Measurements from ENCODE around the gene BCL2. TPM values are rescaled to one million over a fixed set of nuclear protein-coding genes. Genes with fewer than 3 reads are reported as not detected.

BCL2 gene
- total RNA-seq, 1 donor from 2014 or later: 14.1 TPM

DNA sequence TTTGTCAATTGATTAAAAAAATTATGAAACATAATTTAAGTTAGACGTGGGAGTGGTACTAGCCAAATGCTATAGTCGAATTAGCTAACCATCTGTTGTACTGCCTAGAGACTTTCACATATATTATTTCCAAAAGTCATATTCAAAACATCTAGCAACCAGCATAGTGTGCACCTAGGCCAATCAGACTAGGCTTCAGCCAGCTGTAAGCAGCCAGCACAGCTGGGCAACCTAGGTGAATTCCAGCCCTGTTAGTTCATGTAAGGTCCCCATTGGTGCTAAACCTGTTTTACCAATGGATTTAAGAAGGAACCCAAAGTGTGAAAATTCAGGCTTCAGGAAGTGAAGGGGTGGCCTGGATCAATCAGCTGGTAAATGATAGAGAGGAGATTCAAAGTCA is 144.3 kb downstream of the BCL2 start:
- no peaks in the 10 kb centered on the region for H3K36me3 Mint-ChIP-seq (ENCODE audit: low read depth)
- no peak overlapping the region for H3K4me3 Mint-ChIP-seq
- no peak for DNase-seq (ENCODE audit: low read depth, low spot score)
- no peaks in the 10 kb centered on the region for H3K27me3 Mint-ChIP-seq (ENCODE audit: low read depth)
- H3K9me3 Mint-ChIP-seq: no peaks in the 10 kb centered on the region
- H3K4me1 Mint-ChIP-seq: peaks cover 24% of the 10 kb centered on the region
- TF ChIP-seq, protein P1, sequence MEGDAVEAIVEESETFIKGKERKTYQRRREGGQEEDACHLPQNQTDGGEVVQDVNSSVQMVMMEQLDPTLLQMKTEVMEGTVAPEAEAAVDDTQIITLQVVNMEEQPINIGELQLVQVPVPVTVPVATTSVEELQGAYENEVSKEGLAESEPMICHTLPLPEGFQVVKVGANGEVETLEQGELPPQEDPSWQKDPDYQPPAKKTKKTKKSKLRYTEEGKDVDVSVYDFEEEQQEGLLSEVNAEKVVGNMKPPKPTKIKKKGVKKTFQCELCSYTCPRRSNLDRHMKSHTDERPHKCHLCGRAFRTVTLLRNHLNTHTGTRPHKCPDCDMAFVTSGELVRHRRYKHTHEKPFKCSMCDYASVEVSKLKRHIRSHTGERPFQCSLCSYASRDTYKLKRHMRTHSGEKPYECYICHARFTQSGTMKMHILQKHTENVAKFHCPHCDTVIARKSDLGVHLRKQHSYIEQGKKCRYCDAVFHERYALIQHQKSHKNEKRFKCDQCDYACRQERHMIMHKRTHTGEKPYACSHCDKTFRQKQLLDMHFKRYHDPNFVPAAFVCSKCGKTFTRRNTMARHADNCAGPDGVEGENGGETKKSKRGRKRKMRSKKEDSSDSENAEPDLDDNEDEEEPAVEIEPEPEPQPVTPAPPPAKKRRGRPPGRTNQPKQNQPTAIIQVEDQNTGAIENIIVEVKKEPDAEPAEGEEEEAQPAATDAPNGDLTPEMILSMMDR (conservative IDR thresholded peaks at IDR 0.05): no peak
- H3K27ac Mint-ChIP-seq (ENCODE audit: unreplicated experiment): no peak overlapping the region

DNA sequence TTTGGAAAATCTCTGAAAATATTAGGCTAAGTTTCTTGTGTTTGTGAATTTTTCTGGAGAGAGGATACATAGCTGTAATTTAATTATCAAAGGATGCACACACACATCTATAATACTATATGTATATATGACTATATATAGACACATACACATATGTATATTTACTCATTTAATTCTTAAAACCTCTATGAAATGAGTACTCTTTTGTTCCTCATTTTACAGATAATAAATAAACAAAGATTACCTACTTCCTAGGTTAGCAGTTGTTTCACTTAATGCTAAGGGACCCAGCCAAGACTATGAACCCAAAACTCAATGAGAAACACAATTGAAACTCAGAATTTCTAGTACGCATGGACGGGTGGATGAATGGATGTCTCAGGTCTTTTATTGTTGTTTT is 145.6 kb downstream of the BCL2 start:
- Mint-ChIP-seq H3K27ac (ENCODE audit: unreplicated experiment) (no peak overlapping the region), H3K4me3 (no peak overlapping the region), H3K36me3 (ENCODE audit: low read depth) (no peaks in the 10 kb centered on the region), H3K9me3 (no peaks in the 10 kb centered on the region), H3K27me3 (ENCODE audit: low read depth) (no peaks in the 10 kb centered on the region), H3K4me1 (peaks cover 12% of the 10 kb centered on the region)
- TF ChIP-seq, protein P1 (conservative IDR thresholded peaks at IDR 0.05): no peak
- DNase-seq (ENCODE audit: low read depth, low spot score): no peak

DNA sequence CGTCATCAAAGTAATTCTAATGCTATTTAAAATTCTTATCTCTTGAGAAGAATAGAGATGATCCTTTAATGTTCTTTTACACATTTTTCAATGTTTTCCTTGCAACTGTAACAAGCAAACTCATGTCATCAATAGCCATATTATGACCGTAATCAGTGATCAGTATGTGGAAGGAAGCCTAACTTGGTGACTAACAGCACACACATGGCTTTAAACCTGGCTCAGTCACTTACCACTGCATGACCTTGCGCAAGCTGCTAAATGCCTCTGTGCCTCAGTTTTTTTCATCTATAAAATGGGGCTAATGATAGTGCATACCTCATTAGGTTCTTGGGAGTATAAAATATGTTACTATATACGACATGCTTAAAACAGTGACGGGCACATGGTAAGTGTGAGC is 149.7 kb downstream of the BCL2 start:
- TF ChIP-seq, protein P1 (conservative IDR thresholded peaks at IDR 0.05): no peak
- no peaks in the 10 kb centered on the region for H3K27me3 Mint-ChIP-seq (ENCODE audit: low read depth)
- no peak for DNase-seq (ENCODE audit: low read depth, low spot score)
- no peak overlapping the region for H3K4me3 Mint-ChIP-seq
- no peaks in the 10 kb centered on the region for H3K4me1 Mint-ChIP-seq
- no peaks in the 10 kb centered on the region for H3K9me3 Mint-ChIP-seq
- H3K36me3 Mint-ChIP-seq (ENCODE audit: low read depth): no peaks in the 10 kb centered on the region
- no peak overlapping the region for H3K27ac Mint-ChIP-seq (ENCODE audit: unreplicated experiment)

DNA sequence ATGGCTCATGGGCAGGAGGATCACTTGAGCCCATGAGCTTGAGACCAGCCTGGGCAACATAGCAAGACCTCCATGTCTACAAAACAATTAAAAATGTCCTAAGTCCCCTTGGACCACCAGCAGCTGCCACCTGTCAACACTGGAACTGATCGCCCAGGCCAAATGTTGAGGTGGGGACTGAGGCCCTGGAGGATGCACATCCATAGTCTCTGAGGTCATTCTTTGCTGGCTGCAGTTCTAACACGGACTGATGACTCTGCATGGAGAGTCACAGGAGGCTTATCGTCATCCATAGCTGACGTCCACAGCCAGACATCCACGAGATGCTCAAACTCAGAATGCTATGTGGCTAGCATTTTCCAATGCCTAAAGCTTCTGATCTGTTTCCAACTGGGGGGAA is 151.3 kb downstream of the BCL2 start:
- Mint-ChIP-seq H3K36me3 (ENCODE audit: low read depth) (no peaks in the 10 kb centered on the region), H3K27me3 (ENCODE audit: low read depth) (no peaks in the 10 kb centered on the region), H3K9me3 (no peaks in the 10 kb centered on the region), H3K4me1 (no peaks in the 10 kb centered on the region), H3K27ac (ENCODE audit: unreplicated experiment) (no peak overlapping the region), H3K4me3 (no peak overlapping the region)
- TF ChIP-seq, protein P1 (conservative IDR thresholded peaks at IDR 0.05): no peak
- DNase-seq (ENCODE audit: low read depth, low spot score): no peak

DNA sequence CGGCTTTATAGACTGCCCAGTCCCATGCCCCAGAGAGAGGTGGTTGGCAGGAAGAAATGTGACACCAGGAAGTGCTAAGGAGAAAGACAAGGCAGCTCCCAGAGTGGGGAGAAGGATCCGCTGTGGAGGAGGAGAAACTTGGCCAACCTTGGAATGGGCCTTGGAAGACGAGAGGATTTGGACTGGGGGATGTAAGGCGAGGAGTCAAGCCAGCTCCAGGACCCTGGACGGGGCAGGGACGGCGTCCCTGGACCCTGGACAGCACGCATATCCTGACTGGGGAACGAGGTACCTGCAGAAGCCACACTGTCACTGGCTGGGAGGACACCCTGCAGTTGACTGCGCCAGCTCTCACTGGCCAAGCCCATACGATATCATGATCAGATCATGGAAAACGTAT is 153.4 kb downstream of the BCL2 start:
- Mint-ChIP-seq H3K27me3 (ENCODE audit: low read depth) (no peaks in the 10 kb centered on the region), H3K27ac (ENCODE audit: unreplicated experiment) (no peak overlapping the region), H3K4me1 (peaks cover 6% of the 10 kb centered on the region), H3K4me3 (no peak overlapping the region), H3K9me3 (no peaks in the 10 kb centered on the region), H3K36me3 (ENCODE audit: low read depth) (no peaks in the 10 kb centered on the region)
- no peak for DNase-seq (ENCODE audit: low read depth, low spot score)
- TF ChIP-seq, protein P1 (conservative IDR thresholded peaks at IDR 0.05): no peak

DNA sequence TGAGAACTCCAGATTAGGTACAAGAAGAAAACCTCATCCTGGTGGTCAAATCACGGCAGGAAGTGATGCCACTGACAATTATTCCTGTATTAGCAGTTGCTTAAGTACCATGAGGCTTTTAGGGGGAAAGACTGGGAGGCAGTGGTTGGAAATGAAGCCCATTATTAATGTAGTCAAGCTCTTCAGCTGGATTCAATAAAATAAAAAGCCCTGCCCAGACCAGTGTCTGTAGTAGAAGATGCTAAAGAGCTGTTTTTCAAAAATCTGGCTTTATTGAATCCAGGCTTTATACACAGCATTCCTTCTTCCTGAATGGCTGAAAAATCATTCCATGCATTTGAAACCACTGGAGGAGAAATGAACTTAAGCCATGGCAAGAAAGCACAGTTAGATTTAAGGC is 155.2 kb downstream of the BCL2 start:
- DNase-seq (ENCODE audit: low read depth, low spot score): no peak
- TF ChIP-seq, protein P1 (conservative IDR thresholded peaks at IDR 0.05): no peak
- Mint-ChIP-seq H3K4me3 (no peak overlapping the region), H3K27me3 (ENCODE audit: low read depth) (no peaks in the 10 kb centered on the region), H3K4me1 (peaks cover 20% of the 10 kb centered on the region), H3K27ac (ENCODE audit: unreplicated experiment) (no peak overlapping the region), H3K9me3 (no peaks in the 10 kb centered on the region), H3K36me3 (ENCODE audit: low read depth) (no peaks in the 10 kb centered on the region)
